C4-2B (cell line): ENCODE results near the gene NHSL1.

Source experiments
- ZFX ChIP-seq: fragments of 450-650 bp; IDR thresholded peaks from 2 replicates; pipeline ENCODE4 v1.6.1; 2017
- TF ChIP-seq, protein P1 (sequence below): fragments of 450-650 bp; conservative IDR thresholded peaks from 2 replicates; pipeline ENCODE4 v1.5.1; 2017; ENCODE audit warnings: mild to moderate bottlenecking

DNA sequence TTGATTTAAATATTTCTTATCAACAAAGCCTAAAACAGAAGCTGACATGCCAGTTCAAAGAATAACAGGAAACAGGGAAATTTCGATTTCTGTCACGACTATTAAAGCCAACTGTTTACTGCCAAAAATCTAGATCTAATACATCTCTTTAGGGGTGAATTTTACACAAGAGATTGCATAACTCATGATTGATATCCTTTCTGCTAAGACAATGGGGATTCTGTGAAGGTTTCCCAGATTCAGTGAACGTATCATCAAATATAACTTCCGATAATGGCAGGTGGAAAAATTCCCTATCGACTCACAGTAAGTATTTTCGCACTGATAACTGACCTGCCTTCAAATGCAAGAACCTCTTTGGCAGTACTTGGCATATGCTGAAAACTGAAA is 42.9 kb downstream of the NHSL1 start:
- TF ChIP-seq, protein P1, sequence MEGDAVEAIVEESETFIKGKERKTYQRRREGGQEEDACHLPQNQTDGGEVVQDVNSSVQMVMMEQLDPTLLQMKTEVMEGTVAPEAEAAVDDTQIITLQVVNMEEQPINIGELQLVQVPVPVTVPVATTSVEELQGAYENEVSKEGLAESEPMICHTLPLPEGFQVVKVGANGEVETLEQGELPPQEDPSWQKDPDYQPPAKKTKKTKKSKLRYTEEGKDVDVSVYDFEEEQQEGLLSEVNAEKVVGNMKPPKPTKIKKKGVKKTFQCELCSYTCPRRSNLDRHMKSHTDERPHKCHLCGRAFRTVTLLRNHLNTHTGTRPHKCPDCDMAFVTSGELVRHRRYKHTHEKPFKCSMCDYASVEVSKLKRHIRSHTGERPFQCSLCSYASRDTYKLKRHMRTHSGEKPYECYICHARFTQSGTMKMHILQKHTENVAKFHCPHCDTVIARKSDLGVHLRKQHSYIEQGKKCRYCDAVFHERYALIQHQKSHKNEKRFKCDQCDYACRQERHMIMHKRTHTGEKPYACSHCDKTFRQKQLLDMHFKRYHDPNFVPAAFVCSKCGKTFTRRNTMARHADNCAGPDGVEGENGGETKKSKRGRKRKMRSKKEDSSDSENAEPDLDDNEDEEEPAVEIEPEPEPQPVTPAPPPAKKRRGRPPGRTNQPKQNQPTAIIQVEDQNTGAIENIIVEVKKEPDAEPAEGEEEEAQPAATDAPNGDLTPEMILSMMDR, result no peak
- TF ChIP-seq ZFX, result no peak
